ENCODE data around the gene PRR16. TPM values are rescaled to one million over a fixed set of nuclear protein-coding genes. Genes with fewer than 3 reads are reported as not detected.

Gene PRR16
- total RNA-seq, 4 donors from 2014 or later: 1.9 to 8.4 (median 2.7) TPM

DNA sequence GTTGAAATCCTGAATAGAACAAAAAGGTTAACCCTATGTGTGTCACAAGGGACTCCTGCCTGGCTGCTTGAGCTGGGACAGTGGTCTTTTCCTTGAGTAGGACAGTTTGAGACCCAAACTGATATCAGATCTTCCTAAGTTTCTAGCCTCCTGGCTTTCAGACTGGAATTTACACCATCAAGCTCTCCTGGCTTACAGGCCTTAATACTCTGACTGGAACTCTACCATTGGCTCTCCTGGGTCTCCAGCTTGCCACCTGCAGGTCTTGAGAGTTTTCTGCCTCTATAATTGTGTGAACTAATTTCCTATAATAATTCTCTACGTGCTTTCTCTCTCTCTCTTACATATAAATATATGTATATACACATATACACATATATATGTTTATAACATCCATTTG lies 112.5 kb downstream of the PRR16 start:
- TF ChIP-seq, protein P1, sequence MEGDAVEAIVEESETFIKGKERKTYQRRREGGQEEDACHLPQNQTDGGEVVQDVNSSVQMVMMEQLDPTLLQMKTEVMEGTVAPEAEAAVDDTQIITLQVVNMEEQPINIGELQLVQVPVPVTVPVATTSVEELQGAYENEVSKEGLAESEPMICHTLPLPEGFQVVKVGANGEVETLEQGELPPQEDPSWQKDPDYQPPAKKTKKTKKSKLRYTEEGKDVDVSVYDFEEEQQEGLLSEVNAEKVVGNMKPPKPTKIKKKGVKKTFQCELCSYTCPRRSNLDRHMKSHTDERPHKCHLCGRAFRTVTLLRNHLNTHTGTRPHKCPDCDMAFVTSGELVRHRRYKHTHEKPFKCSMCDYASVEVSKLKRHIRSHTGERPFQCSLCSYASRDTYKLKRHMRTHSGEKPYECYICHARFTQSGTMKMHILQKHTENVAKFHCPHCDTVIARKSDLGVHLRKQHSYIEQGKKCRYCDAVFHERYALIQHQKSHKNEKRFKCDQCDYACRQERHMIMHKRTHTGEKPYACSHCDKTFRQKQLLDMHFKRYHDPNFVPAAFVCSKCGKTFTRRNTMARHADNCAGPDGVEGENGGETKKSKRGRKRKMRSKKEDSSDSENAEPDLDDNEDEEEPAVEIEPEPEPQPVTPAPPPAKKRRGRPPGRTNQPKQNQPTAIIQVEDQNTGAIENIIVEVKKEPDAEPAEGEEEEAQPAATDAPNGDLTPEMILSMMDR (IDR thresholded peaks at IDR 0.05): no peak
- DNase-seq (ENCODE audit: low spot score) (no peak), ATAC-seq (ENCODE audit: low FRiP score) (no peak)

DNA sequence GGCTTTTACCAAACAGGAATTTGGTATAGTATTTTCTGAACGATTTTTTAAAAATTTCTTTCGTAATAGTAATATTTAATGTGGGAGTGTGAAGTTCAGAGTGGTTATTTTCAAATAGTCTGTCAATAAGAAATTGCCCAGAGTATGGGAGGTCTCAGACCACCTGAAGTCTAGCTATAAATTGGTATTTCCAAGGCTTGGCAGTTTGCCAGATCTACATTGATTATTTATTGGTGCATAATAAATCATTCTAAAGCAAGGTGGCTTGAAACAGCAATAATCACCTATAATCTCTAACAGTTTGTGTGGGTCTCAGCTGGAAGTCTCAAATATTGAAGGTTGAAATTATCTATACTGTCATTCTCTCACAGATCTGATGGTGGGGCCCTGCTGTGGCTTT lies 118.5 kb downstream of the PRR16 start:
- DNase-seq (ENCODE audit: low spot score) (no peak), ATAC-seq (ENCODE audit: low FRiP score) (no peak)
- TF ChIP-seq, protein P1 (IDR thresholded peaks at IDR 0.05): no peak

DNA sequence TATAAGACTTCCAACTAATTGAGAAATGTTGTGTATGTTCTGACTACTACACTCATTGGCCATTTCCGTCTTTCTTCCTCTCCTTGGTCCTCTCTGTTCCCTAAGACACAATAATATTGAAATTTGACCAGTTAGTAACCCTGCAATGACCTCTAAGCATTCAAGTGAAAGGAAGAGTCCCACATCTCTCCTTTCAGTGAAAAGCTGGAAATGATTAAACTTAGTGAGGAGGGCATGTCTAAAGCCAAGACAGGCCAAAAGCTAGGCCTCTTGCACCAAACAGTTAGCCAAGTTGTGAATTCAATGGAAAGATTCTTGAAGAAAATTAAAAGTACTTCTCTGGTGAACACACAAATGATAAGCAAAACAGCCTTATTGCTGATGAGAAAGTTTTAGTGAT lies 122.5 kb downstream of the PRR16 start:
- DNase-seq (ENCODE audit: low spot score) (no peak), ATAC-seq (ENCODE audit: low FRiP score) (no peak)
- TF ChIP-seq, protein P1 (IDR thresholded peaks at IDR 0.05): no peak

DNA sequence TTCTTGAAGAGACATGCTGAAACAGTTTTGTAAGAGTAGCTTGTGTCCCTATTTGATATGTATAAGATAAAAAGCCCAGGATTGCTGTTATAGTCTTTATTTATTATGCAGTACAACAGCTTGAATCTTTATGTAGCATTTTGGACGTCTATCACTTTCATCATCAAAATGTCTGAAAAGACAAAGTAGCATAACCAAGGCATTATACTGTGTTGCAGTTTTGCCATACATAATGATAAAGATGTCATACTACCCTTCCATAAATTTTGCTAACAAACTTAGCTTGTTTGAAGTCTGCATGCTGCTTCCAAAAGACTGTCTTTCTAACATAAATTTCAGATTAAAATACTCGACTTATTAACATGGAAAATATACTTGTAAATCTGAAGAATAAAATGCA lies 127.8 kb downstream of the PRR16 start:
- TF ChIP-seq, protein P1 (IDR thresholded peaks at IDR 0.05): no peak
- no peak for ATAC-seq (ENCODE audit: low FRiP score)

DNA sequence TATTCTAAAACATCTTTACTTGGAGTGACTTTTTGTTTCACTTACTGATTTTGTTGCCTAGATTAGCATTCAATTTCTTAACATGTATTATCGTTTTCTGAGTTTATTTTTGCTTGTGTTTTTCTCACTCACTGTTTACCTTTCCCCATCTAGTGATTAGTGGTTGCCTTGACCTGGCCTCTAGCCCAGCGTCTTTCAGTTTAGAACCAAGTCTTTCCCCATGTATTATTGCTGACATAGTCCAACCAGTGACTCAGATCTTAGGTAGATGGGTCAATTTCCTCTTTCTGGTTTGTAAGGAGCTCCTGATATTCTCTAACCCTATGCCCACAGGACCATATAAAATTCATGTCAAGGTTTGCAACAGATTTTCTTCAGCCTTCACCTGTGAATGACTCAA lies 135.5 kb downstream of the PRR16 start:
- DNase-seq (ENCODE audit: low spot score) (no peak), ATAC-seq (ENCODE audit: low FRiP score) (no peak)
- TF ChIP-seq, protein P1 (IDR thresholded peaks at IDR 0.05): no peak

More for the DNA sequence above, 127.8 kb downstream of the PRR16 start:
- no peak for DNase-seq (ENCODE audit: low spot score)

DNA sequence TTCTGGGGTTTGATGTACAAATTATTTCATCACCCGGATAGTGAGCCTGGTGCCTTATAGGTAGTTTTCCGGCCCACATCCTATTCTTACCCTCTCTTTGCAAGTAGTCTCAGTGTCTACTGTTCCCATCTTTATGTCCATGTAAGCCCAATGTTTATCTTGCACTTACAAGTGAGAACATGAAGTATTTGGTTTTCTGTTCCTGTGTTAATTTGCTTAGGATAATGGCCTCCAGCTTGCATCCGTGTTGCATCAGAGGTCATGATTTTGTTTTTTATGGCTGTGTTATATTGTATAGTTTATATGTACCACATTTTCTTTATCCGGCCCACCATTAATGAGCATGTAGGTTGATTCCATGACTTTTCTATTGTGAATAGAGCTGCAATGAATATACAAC lies 136.5 kb downstream of the PRR16 start:
- no peak for DNase-seq (ENCODE audit: low spot score)
- TF ChIP-seq, protein P1 (IDR thresholded peaks at IDR 0.05): no peak
- ATAC-seq (ENCODE audit: low FRiP score): no peak

DNA sequence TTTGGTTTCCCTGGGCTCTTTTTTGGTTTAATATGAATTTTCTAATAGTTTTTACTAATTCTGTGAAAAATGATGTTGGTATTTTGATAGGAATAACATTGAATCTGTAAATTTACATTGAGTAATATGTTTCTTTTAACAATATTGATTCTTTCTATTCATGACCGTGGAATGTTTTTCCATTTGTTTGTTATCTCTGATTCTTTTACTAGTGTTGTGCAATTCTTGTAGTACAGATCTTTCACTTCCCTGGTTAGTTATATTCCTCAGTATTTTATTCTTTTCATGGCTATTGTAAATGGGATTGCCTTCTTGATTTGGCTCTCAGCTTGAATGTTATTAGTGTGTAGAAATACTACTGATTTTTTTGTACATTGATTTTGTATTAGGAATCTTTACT lies 137.9 kb downstream of the PRR16 start:
- ATAC-seq (ENCODE audit: low FRiP score) (no peak), DNase-seq (ENCODE audit: low spot score) (no peak)
- TF ChIP-seq, protein P1 (IDR thresholded peaks at IDR 0.05): no peak

Measured in omental fat pad (tissue), 4 donors.